SH-SY5Y (cell line): ENCODE measurements around the gene MAST2.

Experiments
- GATA2 ChIP-seq: IDR thresholded peaks from 2 replicates; pipeline ENCODE4 v1.6.1; 2011; ENCODE audit warnings: mild to moderate bottlenecking, low read depth, low read length
- GATA3 ChIP-seq: IDR thresholded peaks from 2 replicates; pipeline ENCODE4 v1.6.1; 2011; ENCODE audit warnings: low read depth, mild to moderate bottlenecking, low read length, moderate library complexity

MAST2 gene

GRCh38 chr1:45998020-45998617 is 194.7 kb downstream of the MAST2 start:
- TF ChIP-seq GATA2 (no peak), GATA3 (no peak)

DNA sequence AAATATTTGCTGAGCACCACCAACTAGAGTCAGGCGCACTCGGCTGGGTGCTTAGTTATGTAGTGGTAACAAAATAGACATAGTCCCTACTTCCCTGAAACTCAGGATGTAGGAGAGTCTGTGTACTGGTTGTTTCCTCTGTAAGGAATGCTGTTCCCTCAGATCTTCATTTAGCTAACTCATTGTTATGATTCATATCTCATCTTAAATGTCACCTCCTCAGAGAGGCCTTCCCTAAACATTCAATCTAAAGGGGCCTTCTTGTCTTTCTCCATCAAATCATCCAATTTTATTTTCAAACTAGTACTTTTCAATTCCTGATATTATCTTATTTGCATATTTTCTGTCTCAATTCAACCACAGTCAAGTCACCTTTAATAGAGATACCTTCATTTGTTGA is 196.1 kb downstream of the MAST2 start:
- TF ChIP-seq GATA2 (no peak), GATA3 (no peak)

- TF ChIP-seq GATA3 (no peak), GATA2 (no peak)
These were observed 197.8 kb downstream of the MAST2 start for GRCh38 chr1:46001081-46001785.

- no peak for TF ChIP-seq GATA3
- no peak for TF ChIP-seq GATA2
These were observed 199.2 kb downstream of the MAST2 start for GRCh38 chr1:46002551-46003150.

- no peak for TF ChIP-seq GATA2
- no peak for TF ChIP-seq GATA3
These were observed 199.9 kb downstream of the MAST2 start for GRCh38 chr1:46003315-46003714.

- TF ChIP-seq GATA2: no peak
- TF ChIP-seq GATA3: no peak
These were observed 201.1 kb downstream of the MAST2 start for GRCh38 chr1:46004492-46004891.

DNA sequence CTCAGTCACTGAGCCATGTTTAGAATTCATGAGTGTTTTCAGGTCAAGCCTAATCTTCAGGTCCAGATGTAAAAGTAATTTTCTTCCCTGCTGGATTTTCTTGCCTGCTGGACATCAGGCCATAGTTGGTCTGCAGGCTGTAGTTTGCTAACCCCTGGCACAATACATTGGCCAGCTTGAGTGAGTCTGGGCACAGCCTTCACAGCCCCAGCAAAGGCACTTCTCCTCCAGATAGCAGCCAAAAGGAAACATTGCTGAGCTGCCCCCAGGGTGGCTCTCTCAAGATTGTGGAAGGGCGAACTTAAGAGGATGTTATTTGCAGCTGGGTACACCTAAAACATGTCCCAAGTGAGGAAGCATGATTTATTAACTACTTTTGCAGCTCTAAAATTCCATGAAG is 202.2 kb downstream of the MAST2 start:
- TF ChIP-seq GATA2 (no peak), GATA3 (no peak)

- TF ChIP-seq GATA3 (no peak), GATA2 (no peak)
These were observed 205.2 kb downstream of the MAST2 start for GRCh38 chr1:46008585-46008984.

GRCh38 chr1:46010611-46011010 is 207.2 kb downstream of the MAST2 start:
- TF ChIP-seq GATA3 (no peak), GATA2 (no peak)

DNA sequence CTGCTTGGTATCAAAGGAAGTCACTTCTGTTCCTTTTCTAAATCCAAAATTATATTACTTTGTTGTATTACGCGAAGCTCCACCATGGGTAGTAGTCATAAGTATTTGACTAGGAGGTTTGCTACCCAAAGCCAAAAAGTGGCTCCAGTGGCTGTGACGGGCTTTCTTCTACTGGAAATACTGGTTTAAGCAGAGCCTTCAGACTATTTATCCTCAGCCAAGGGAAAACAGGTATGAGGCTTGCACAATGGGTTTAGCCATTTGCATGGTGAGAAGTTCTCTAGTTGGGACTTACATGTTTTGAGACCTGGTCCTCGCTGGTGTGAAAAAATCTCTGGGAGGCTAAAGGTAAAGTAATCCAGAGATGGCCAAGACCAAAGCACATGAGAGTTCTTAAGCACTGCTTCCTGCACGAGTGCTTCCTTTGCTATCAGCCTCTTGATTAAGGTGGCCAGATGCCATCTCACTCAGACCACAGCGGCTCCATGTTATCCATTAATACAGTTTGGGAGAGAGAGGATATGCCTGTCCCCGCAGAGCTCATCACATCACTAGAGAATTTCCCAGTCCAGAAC is 207.8 kb downstream of the MAST2 start:
- TF ChIP-seq GATA3: no peak
- TF ChIP-seq GATA2: no peak

GRCh38 chr1:46012236-46012635 is 208.8 kb downstream of the MAST2 start:
- TF ChIP-seq GATA2 (no peak), GATA3 (no peak)

GRCh38 chr1:46013581-46013980 is 210.2 kb downstream of the MAST2 start:
- no peak for TF ChIP-seq GATA2
- no peak for TF ChIP-seq GATA3

- no peak for TF ChIP-seq GATA2
- no peak for TF ChIP-seq GATA3
These were observed 214.6 kb downstream of the MAST2 start for GRCh38 chr1:46017876-46018503.

DNA sequence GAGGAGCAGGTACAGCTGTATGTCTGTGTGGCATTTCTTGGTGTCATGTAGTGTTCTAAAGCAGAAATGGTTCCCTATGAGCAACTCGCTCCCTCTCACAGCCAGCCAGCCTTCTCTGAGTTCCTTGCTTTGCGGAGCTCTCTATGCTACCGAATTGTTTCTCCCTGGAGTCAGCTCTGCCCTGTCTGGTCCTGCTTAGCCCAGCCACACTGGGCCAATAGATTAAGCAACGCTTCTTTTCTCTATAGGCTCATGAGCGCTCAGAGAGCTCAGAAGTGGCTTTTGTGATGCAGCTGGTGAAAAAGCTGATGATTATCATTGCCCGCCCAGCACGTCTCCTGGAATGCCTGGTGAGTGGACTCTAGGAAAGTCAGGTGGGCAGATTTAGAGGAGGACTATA is 215.9 kb downstream of the MAST2 start:
- no peak for TF ChIP-seq GATA2
- no peak for TF ChIP-seq GATA3
